ENCODE data around the gene NTM. TPM values are rescaled to one million over a fixed set of nuclear protein-coding genes. Genes with fewer than 3 reads are reported as not detected.
A peak's percentile ranks its signal among the peaks of the same experiment; 100 is the strongest.
"Not testable (repeated sequence)": the region's sequence is repeated elsewhere in the genome, so short reads cannot be mapped to it uniquely, and the experiment has no call there.

The NTM gene
- total and polyA plus RNA-seq, 2 donors from 2014 or later = 0.92 to 10.3 TPM

DNA sequence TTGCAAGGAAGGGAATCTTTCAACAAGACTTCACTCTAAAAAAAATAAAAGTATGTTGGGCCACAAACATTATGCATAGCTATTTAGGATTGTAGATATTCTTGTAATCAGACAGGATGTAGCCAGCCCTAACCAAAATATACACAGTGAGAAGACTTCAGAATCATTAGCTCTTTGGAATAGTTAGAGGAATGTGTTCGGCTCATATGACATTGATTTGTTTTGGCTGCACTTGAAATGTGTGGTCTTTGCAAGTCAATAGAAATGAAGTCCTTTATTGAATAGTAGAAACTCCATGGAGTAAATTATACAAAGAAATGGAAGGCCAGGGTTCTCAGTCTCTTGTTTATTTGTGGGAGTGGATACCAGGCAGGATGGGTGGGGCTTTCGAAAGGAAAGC, 692.1 kb downstream of the NTM start:
- Histone ChIP-seq H3K27ac (ENCODE audit: low read depth in 2 of 2, low read length in 2 of 2) (no peak overlapping the region), H3K4me3 (ENCODE audit: low read length in 3 of 3) (no peak overlapping the region), H3K4me1 (ENCODE audit: control insufficient read depth in 2 of 3, insufficient read depth in 2 of 3, low read depth in 1 of 3, low read length in 3 of 3) (peaks cover 0 to 7% (median 0%) of the 10 kb centered on the region in 3 donors), H3K9ac (ENCODE audit: low read length in 3 of 3) (no peak overlapping the region), H3K36me3 (ENCODE audit: control insufficient read depth in 2 of 3, insufficient read depth in 3 of 3, low read length in 3 of 3) (no peaks in the 10 kb centered on the region), H3K9me3 (ENCODE audit: control insufficient read depth in 2 of 3, insufficient read depth in 1 of 3, low read length in 3 of 3) (no peaks in the 10 kb centered on the region), H3K27me3 (ENCODE audit: control insufficient read depth, insufficient read depth, low read length) (no peaks in the 10 kb centered on the region)
- no peak for FAIRE-seq
- intact Hi-C loops (cut with DNase I) = no loop called here
- TF ChIP-seq, protein P1, sequence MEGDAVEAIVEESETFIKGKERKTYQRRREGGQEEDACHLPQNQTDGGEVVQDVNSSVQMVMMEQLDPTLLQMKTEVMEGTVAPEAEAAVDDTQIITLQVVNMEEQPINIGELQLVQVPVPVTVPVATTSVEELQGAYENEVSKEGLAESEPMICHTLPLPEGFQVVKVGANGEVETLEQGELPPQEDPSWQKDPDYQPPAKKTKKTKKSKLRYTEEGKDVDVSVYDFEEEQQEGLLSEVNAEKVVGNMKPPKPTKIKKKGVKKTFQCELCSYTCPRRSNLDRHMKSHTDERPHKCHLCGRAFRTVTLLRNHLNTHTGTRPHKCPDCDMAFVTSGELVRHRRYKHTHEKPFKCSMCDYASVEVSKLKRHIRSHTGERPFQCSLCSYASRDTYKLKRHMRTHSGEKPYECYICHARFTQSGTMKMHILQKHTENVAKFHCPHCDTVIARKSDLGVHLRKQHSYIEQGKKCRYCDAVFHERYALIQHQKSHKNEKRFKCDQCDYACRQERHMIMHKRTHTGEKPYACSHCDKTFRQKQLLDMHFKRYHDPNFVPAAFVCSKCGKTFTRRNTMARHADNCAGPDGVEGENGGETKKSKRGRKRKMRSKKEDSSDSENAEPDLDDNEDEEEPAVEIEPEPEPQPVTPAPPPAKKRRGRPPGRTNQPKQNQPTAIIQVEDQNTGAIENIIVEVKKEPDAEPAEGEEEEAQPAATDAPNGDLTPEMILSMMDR (IDR thresholded peaks at IDR 0.05; ENCODE audit: borderline replicate concordance, extremely low read depth, insufficient read depth) = no peak
- peak in 1 of 5 donors; percentile 44 for DNase-seq

DNA sequence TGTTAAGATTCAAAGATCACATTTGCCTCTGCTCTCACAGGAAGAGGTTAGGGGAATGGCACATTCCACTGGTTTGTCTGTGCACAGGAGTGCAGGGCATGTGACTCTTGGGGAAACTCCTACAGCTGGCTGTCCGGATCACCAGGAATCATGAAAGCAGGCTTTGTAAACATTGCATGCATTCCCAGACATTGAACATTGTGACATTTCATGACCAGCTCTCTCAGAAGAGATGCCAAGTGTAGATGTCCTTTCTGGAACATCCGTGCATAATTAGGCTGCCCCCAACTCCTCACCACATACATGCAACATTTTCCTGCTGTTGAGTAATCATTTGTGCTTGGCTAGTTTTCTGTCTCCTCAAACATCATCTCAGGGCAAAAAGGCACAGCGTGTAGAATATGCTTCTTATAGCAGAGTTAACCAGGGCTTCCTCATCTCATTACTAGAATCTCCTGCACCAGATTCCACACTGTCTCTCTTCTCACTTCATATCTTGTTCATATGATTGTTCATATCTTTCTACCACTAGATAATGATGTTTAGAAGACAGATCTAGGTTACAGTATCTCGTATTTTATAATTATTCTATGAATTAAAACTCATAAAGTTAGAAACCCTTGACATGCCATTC, 694.7 kb downstream of the NTM start:
- intact Hi-C loops (cut with DNase I) = no loop called here
- DNase-seq (peak in 4 of 5 donors; percentile 50 to 89 (median 80)), FAIRE-seq (no peak)
- no peaks in the 10 kb centered on the region for H3K27me3 ChIP-seq (ENCODE audit: control insufficient read depth, insufficient read depth, low read length)
- no peak overlapping the region for H3K4me3 ChIP-seq (ENCODE audit: low read length in 3 of 3)
- H3K36me3 ChIP-seq (ENCODE audit: control insufficient read depth in 2 of 3, insufficient read depth in 3 of 3, low read length in 3 of 3) = no peaks in the 10 kb centered on the region
- H3K9ac ChIP-seq (ENCODE audit: low read length in 3 of 3) = no peak overlapping the region
- no peak overlapping the region for H3K27ac ChIP-seq (ENCODE audit: low read depth in 2 of 2, low read length in 2 of 2)
- peaks cover 0 to 7% (median 0%) of the 10 kb centered on the region in 3 donors for H3K4me1 ChIP-seq (ENCODE audit: control insufficient read depth in 2 of 3, insufficient read depth in 2 of 3, low read depth in 1 of 3, low read length in 3 of 3)
- TF ChIP-seq, protein P1 (IDR thresholded peaks at IDR 0.05; ENCODE audit: borderline replicate concordance, extremely low read depth, insufficient read depth) = no peak
- no peaks in the 10 kb centered on the region for H3K9me3 ChIP-seq (ENCODE audit: control insufficient read depth in 2 of 3, insufficient read depth in 1 of 3, low read length in 3 of 3)

DNA sequence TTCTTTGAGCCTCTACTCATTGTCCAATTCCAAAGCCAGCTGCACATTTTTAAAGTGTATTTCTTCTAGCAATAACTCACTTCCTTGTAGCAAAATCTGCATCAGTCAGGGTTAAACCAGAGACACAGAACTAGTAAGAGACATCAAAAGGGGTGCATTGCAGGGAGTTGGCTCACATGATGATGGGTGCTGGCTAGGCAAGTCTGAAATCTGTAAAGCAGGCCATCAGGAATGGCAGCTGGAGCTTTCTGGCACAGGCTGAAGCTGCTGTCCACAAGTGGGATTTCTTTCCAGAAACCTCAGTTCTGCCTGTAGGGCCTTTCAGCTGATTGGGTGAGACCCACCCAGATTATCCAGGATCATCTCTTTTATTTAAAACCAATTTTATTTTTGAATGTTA, 698.1 kb downstream of the NTM start:
- FAIRE-seq (no peak), DNase-seq (peak in 1 of 5 donors; percentile 36)
- Histone ChIP-seq H3K4me1 (ENCODE audit: control insufficient read depth in 2 of 3, insufficient read depth in 2 of 3, low read depth in 1 of 3, low read length in 3 of 3) (peaks cover 0 to 7% (median 0%) of the 10 kb centered on the region in 3 donors), H3K27me3 (ENCODE audit: control insufficient read depth, insufficient read depth, low read length) (no peaks in the 10 kb centered on the region), H3K36me3 (ENCODE audit: control insufficient read depth in 2 of 3, insufficient read depth in 3 of 3, low read length in 3 of 3) (no peaks in the 10 kb centered on the region), H3K27ac (ENCODE audit: low read depth in 2 of 2, low read length in 2 of 2) (no peak overlapping the region), H3K9me3 (ENCODE audit: control insufficient read depth in 2 of 3, insufficient read depth in 1 of 3, low read length in 3 of 3) (no peaks in the 10 kb centered on the region), H3K4me3 (ENCODE audit: low read length in 3 of 3) (no peak overlapping the region), H3K9ac (ENCODE audit: low read length in 3 of 3) (no peak overlapping the region)
- intact Hi-C loops (cut with DNase I) = no loop called here
- TF ChIP-seq, protein P1 (IDR thresholded peaks at IDR 0.05; ENCODE audit: borderline replicate concordance, extremely low read depth, insufficient read depth) = no peak

DNA sequence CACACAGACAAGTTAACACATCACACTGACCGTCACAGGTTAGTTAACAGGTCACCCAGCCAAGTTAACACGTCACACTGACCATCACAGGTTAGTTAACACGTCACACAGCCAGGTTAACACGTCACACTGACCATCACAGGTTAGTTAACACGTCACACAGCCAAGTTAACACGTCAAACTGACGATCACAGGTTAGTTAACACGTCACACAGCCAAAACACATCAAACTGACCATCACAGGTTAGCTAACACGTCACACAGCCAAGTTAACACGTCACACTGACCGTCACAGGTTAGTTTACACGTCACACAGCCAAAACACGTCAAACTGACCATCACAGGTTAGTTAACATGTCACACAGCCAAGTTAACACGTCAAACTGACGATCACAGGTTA, 699.2 kb downstream of the NTM start:
- H3K4me3 ChIP-seq (ENCODE audit: low read length in 3 of 3); intact Hi-C loops (cut with DNase I); FAIRE-seq; H3K27me3 ChIP-seq (ENCODE audit: control insufficient read depth, insufficient read depth, low read length); H3K4me1 ChIP-seq (ENCODE audit: control insufficient read depth in 2 of 3, insufficient read depth in 2 of 3, low read depth in 1 of 3, low read length in 3 of 3); DNase-seq; H3K9me3 ChIP-seq (ENCODE audit: control insufficient read depth in 2 of 3, insufficient read depth in 1 of 3, low read length in 3 of 3); H3K9ac ChIP-seq (ENCODE audit: low read length in 3 of 3); H3K36me3 ChIP-seq (ENCODE audit: control insufficient read depth in 2 of 3, insufficient read depth in 3 of 3, low read length in 3 of 3); H3K27ac ChIP-seq (ENCODE audit: low read depth in 2 of 2, low read length in 2 of 2): not testable (repeated sequence)

DNA sequence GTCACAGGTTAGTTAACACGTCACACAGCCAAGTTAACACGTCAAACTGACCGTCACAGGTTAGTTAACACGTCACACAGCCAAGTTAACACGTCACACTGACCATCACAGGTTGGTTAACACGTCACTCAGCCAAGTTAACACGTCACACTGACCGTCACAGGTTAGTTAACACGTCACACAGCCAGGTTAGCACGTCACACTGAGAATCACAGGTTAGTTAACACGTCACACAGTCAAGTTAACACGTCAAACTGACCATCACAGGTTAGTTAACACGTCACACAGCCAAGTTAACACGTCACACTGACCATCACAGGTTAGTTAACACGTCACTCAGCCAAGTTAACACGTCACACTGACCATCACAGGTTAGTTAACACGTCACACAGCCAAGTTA, 700.5 kb downstream of the NTM start:
- H3K36me3 ChIP-seq (ENCODE audit: control insufficient read depth in 2 of 3, insufficient read depth in 3 of 3, low read length in 3 of 3); H3K27me3 ChIP-seq (ENCODE audit: control insufficient read depth, insufficient read depth, low read length); intact Hi-C loops (cut with DNase I); H3K9ac ChIP-seq (ENCODE audit: low read length in 3 of 3); FAIRE-seq; H3K9me3 ChIP-seq (ENCODE audit: control insufficient read depth in 2 of 3, insufficient read depth in 1 of 3, low read length in 3 of 3); H3K4me1 ChIP-seq (ENCODE audit: control insufficient read depth in 2 of 3, insufficient read depth in 2 of 3, low read depth in 1 of 3, low read length in 3 of 3); H3K4me3 ChIP-seq (ENCODE audit: low read length in 3 of 3); DNase-seq; H3K27ac ChIP-seq (ENCODE audit: low read depth in 2 of 2, low read length in 2 of 2): not testable (repeated sequence)
